H9 (cell line): Measurements from ENCODE around the gene TICRR. TPM values are rescaled to one million over a fixed set of nuclear protein-coding genes. Genes with fewer than 3 reads are reported as not detected.

ENCODE experiments used
- DNase-seq: peaks from one replicate; pipeline ENCODE4 v3.0.0-alpha.2; 2017
- H2AFZ ChIP-seq: one replicate; pipeline ENCODE4 v1.6.1; 2013; ENCODE audit warnings: mild to moderate bottlenecking, low read length, control low read depth, moderate library complexity
- H2AK5ac ChIP-seq: 2 replicates; pipeline ENCODE4 v1.6.1; 2013; ENCODE audit warnings: low read length, control low read depth, mixed read lengths; ENCODE audit not compliant: insufficient read length
- H2BK120ac ChIP-seq: one replicate; pipeline ENCODE4 v1.6.1; 2013; ENCODE audit warnings: low read depth, mild to moderate bottlenecking, low read length, control low read depth, inconsistent platforms; ENCODE audit not compliant: poor library complexity, severe bottlenecking
- H2BK12ac ChIP-seq: 2 replicates; pipeline ENCODE4 v1.6.1; 2013; ENCODE audit warnings: low read length, control low read depth, mixed read lengths, low read depth; ENCODE audit not compliant: insufficient read length
- H2BK15ac ChIP-seq: 2 replicates; pipeline ENCODE4 v1.6.1; 2013; ENCODE audit warnings: low read depth, low read length, control low read depth
- H2BK20ac ChIP-seq: one replicate; pipeline ENCODE4 v1.6.1; 2013; ENCODE audit warnings: low read depth, mild to moderate bottlenecking, low read length, control low read depth, inconsistent platforms; ENCODE audit not compliant: poor library complexity, severe bottlenecking
- H2BK5ac ChIP-seq: 2 replicates; pipeline ENCODE4 v1.6.1; 2013; ENCODE audit warnings: low read length, control low read depth, mixed read lengths; ENCODE audit not compliant: insufficient read length
- H3K14ac ChIP-seq: 2 replicates; pipeline ENCODE4 v1.6.1; 2013; ENCODE audit warnings: low read length, control low read depth; ENCODE audit not compliant: insufficient read depth
- H3K18ac ChIP-seq: 2 replicates; pipeline ENCODE4 v1.6.1; 2013; ENCODE audit warnings: low read depth, mild to moderate bottlenecking, mixed read lengths, low read length, control low read depth; ENCODE audit not compliant: insufficient read length
- H3K23ac ChIP-seq: 2 replicates; pipeline ENCODE4 v1.6.1; 2013; ENCODE audit warnings: low read length, control low read depth, mixed read lengths, low read depth; ENCODE audit not compliant: insufficient read length
- H3K23me2 ChIP-seq: 2 replicates; pipeline ENCODE4 v1.6.1; 2013; ENCODE audit warnings: low read depth, mild to moderate bottlenecking, mixed read lengths, low read length, control low read depth; ENCODE audit not compliant: insufficient read length, poor library complexity, severe bottlenecking
- H3K27ac ChIP-seq: 2 replicates; pipeline ENCODE4 v1.5.1; 2013; ENCODE audit warnings: low read length, control low read depth, mixed read lengths, low read depth; ENCODE audit not compliant: insufficient read length
- H3K27me3 ChIP-seq: 2 replicates; pipeline ENCODE4 v1.6.1; 2013; ENCODE audit warnings: low read length, control low read depth, inconsistent platforms; ENCODE audit not compliant: insufficient read depth
- H3K4ac ChIP-seq: 2 replicates; pipeline ENCODE4 v1.6.1; 2013; ENCODE audit warnings: low read depth, mild to moderate bottlenecking, control low read depth, inconsistent platforms, low read length, moderate library complexity
- H3K4me1 ChIP-seq: 2 replicates; pipeline ENCODE4 v1.6.1; 2013; ENCODE audit warnings: low read length, control low read depth, inconsistent platforms; ENCODE audit not compliant: insufficient read depth
- H3K4me2 ChIP-seq: 2 replicates; pipeline ENCODE4 v1.6.1; 2013; ENCODE audit warnings: low read length, control low read depth, mixed read lengths; ENCODE audit not compliant: insufficient read length, insufficient read depth
- H3K56ac ChIP-seq: 2 replicates; pipeline ENCODE4 v1.6.1; 2013; ENCODE audit warnings: low read depth, mild to moderate bottlenecking, mixed read lengths, low read length, control low read depth; ENCODE audit not compliant: insufficient read length
- H3K79me1 ChIP-seq: 2 replicates; pipeline ENCODE4 v1.6.1; 2013; ENCODE audit warnings: low read depth, mild to moderate bottlenecking, moderate library complexity, low read length, control low read depth, inconsistent platforms; ENCODE audit not compliant: insufficient read depth, poor library complexity, severe bottlenecking
- H3K79me2 ChIP-seq: 2 replicates; pipeline ENCODE4 v1.6.1; 2013; ENCODE audit warnings: low read length, control low read depth, inconsistent platforms; ENCODE audit not compliant: insufficient read depth
- H3K9ac ChIP-seq: 2 replicates; pipeline ENCODE4 v1.6.1; 2013; ENCODE audit warnings: low read length, control low read depth, mixed read lengths; ENCODE audit not compliant: insufficient read length; ENCODE audit errors: extremely low read depth
- H3K9me3 ChIP-seq: one replicate; pipeline ENCODE4 v1.6.1; 2013; ENCODE audit warnings: low read depth, low read length, inconsistent platforms; ENCODE audit not compliant: control insufficient read depth
- H3T11ph ChIP-seq: one replicate; pipeline ENCODE4 v1.6.1; 2013; ENCODE audit warnings: mild to moderate bottlenecking, low read length, control low read depth, inconsistent platforms
- H4K20me1 ChIP-seq: one replicate; pipeline ENCODE4 v1.6.1; 2013; ENCODE audit not compliant: control insufficient read depth, insufficient read length, insufficient read depth
- H4K5ac ChIP-seq: 2 replicates; pipeline ENCODE4 v1.6.1; 2013; ENCODE audit warnings: low read depth, mild to moderate bottlenecking, mixed read lengths, low read length, control low read depth; ENCODE audit not compliant: insufficient read length
- H4K8ac ChIP-seq: replicated peaks from 2 replicates; pipeline ENCODE4 v1.6.1; 2013; ENCODE audit warnings: low read length, control low read depth, mixed read lengths, low read depth; ENCODE audit not compliant: insufficient read length
- H4K91ac ChIP-seq: 2 replicates; pipeline ENCODE4 v1.6.1; 2013; ENCODE audit warnings: low read depth, mild to moderate bottlenecking, moderate library complexity, mixed read lengths, low read length, control low read depth; ENCODE audit not compliant: insufficient read length
- H3K27ac Mint-ChIP-seq, 3 experiments: 2 replicates in 2 of 3; 3 replicates in 1 of 3; pipeline ENCODE4 v1.8.0; 2020 to 2021; ENCODE audit warnings: mixed read lengths in 3 of 3, mild to moderate bottlenecking in 1 of 3, moderate library complexity in 1 of 3
- H3K27me3 Mint-ChIP-seq: 2 replicates; pipeline ENCODE4 v1.8.0; 2021; ENCODE audit warnings: low read depth, mild to moderate bottlenecking, moderate library complexity, mixed read lengths
- H3K36me3 Mint-ChIP-seq, 3 experiments: 2 replicates in 2 of 3; 3 replicates in 1 of 3; pipeline ENCODE4 v1.8.0; 2020 to 2021; ENCODE audit warnings: low read depth in 3 of 3, mixed read lengths in 3 of 3; ENCODE audit not compliant: insufficient read depth in 1 of 3
- H3K4me1 Mint-ChIP-seq, 2 experiments: 2 replicates each; pipeline ENCODE4 v1.8.0; 2020; ENCODE audit warnings: mixed read lengths in 2 of 2
- H3K4me3 Mint-ChIP-seq, 2 experiments: 2 replicates in 1 of 2; 3 replicates in 1 of 2; pipeline ENCODE4 v1.8.0; 2020 to 2021; ENCODE audit warnings: mild to moderate bottlenecking in 2 of 2, mixed read lengths in 2 of 2, moderate library complexity in 1 of 2
- H3K9me3 Mint-ChIP-seq, 2 experiments: 2 replicates in 1 of 2; 3 replicates in 1 of 2; pipeline ENCODE4 v1.8.0; 2020; ENCODE audit warnings: mild to moderate bottlenecking in 2 of 2, mixed read lengths in 2 of 2, moderate library complexity in 1 of 2
- WGBS: extraction: QIAGEN DNeasy Blood & Tissue Kit; methylation state at CpG from one replicate; pipeline ENCODE4 v1.1.7; 2013; ENCODE audit warnings: missing lambda C conversion rate, low lambda C conversion rate, mixed read lengths; ENCODE audit not compliant: insufficient read length; ENCODE audit errors: extremely low coverage; 5-methylcytosine and 5-hydroxymethylcytosine counted together
- total RNA-seq: library from RNA; stranded (reverse); gene quantifications from 2 replicates; pipeline ENCODE4 v1.2.1, GENCODE V29; 2021
- TF ChIP-seq, protein P1 (sequence below): fragments of 200-600 bp; sonication (generic); conservative IDR thresholded peaks from 3 replicates; pipeline ENCODE4 v1.8.0; 2021; ENCODE audit warnings: antibody characterized with exemption, mild to moderate bottlenecking

The TICRR gene
- total RNA-seq, 1 experiment from 2014 or later = 26.0 TPM

GRCh38 chr15:89614164-89614563 is 38.9 kb downstream of the TICRR start:
- no peak overlapping the region for H3K18ac ChIP-seq
- no peak overlapping the region for H2BK20ac ChIP-seq
- no peak overlapping the region for H2AK5ac ChIP-seq
- H3K56ac ChIP-seq = no peak overlapping the region
- TF ChIP-seq, protein P1, sequence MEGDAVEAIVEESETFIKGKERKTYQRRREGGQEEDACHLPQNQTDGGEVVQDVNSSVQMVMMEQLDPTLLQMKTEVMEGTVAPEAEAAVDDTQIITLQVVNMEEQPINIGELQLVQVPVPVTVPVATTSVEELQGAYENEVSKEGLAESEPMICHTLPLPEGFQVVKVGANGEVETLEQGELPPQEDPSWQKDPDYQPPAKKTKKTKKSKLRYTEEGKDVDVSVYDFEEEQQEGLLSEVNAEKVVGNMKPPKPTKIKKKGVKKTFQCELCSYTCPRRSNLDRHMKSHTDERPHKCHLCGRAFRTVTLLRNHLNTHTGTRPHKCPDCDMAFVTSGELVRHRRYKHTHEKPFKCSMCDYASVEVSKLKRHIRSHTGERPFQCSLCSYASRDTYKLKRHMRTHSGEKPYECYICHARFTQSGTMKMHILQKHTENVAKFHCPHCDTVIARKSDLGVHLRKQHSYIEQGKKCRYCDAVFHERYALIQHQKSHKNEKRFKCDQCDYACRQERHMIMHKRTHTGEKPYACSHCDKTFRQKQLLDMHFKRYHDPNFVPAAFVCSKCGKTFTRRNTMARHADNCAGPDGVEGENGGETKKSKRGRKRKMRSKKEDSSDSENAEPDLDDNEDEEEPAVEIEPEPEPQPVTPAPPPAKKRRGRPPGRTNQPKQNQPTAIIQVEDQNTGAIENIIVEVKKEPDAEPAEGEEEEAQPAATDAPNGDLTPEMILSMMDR = no peak
- H2BK120ac ChIP-seq = no peak overlapping the region
- no peaks in the 10 kb centered on the region for H3K79me2 ChIP-seq
- Mint-ChIP-seq H3K27me3 (no peaks in the 10 kb centered on the region), H3K4me1 (no peaks in the 10 kb centered on the region), H3K4me3 (no peak overlapping the region), H3K36me3 (peaks cover 61 to 89% (median 79%) of the 10 kb centered on the region in 3 experiments), H3K9me3 (no peaks in the 10 kb centered on the region; a peak in 1 of 5 replicates), H3K27ac (no peak overlapping the region; a peak in 1 of 7 replicates)
- no peak overlapping the region for H2BK15ac ChIP-seq
- no peaks in the 10 kb centered on the region for H3K9me3 ChIP-seq
- no peaks in the 10 kb centered on the region for H3K79me1 ChIP-seq
- no peak overlapping the region for H4K8ac ChIP-seq
- no peaks in the 10 kb centered on the region for H3K27me3 ChIP-seq
- H2AFZ ChIP-seq = no peak overlapping the region
- H3K4ac ChIP-seq = no peak overlapping the region
- H3K14ac ChIP-seq = no peak overlapping the region
- WGBS = no CpG with 5 or more reads among the region's 1 CpG
- H4K5ac ChIP-seq = no peak overlapping the region
- H3K23ac ChIP-seq = no peak overlapping the region
- H3K27ac ChIP-seq = no peak overlapping the region
- no peak overlapping the region for H3K4me2 ChIP-seq
- H3K9ac ChIP-seq = no peak overlapping the region
- no peak overlapping the region for H2BK5ac ChIP-seq
- no peak overlapping the region for H2BK12ac ChIP-seq
- no peaks in the 10 kb centered on the region for H3K23me2 ChIP-seq
- no peaks in the 10 kb centered on the region for H4K20me1 ChIP-seq
- H3K4me1 ChIP-seq = no peaks in the 10 kb centered on the region
- no peak overlapping the region for H3T11ph ChIP-seq
- DNase-seq = no peak
- H4K91ac ChIP-seq = no peak overlapping the region
